Keratinocyte (primary cell): ENCODE results near the gene FREM1.

Experiments
- CTCF ChIP-seq, 3 experiments: IDR thresholded peaks in 1 of 3; conservative IDR thresholded peaks in 1 of 3; optimal IDR thresholded peaks in 1 of 3; 2 replicates in 2 of 3; 3 replicates in 1 of 3; pipeline versions ENCODE3 to v1.5.1; 2011; ENCODE audit warnings: low read length in 3 of 3, mild to moderate bottlenecking in 3 of 3, moderate library complexity in 2 of 3, control low read depth in 1 of 3, inconsistent platforms in 1 of 3; ENCODE audit not compliant: insufficient read depth in 2 of 3; ENCODE audit errors: extremely low read depth in 1 of 3
- EZH2 ChIP-seq: IDR thresholded peaks from one replicate; pipeline ENCODE4 v1.6.1; 2012; ENCODE audit warnings: inconsistent platforms, mild to moderate bottlenecking, low read length, moderate library complexity

GRCh38 chr9:14705079-14705478 lies 205.1 kb downstream of the FREM1 start:
- TF ChIP-seq EZH2, result no peak
- no peak for TF ChIP-seq CTCF (optimal IDR thresholded peaks at IDR 0.05 in 1 of 3, IDR thresholded peaks at IDR 0.05 in 1 of 3, conservative IDR thresholded peaks at IDR 0.05 in 1 of 3; ENCODE audit: extremely low read depth in 1 of 3, insufficient read depth in 2 of 3, low read length in 3 of 3)
